ENCODE data around the gene TMEM232.

TMEM232 gene

GRCh38 chr5:110383231-110383630 lies 343.2 kb downstream of the TMEM232 start:
- no peak for DNase-seq

- DNase-seq: no peak
Measured at GRCh38 chr5:110377943-110378342, 348.5 kb downstream of the TMEM232 start.

- DNase-seq: no peak
Measured at GRCh38 chr5:110377361-110377760, 349.1 kb downstream of the TMEM232 start.

- DNase-seq: no peak
Measured at GRCh38 chr5:110376281-110376951, 350.1 kb downstream of the TMEM232 start.

- DNase-seq: no peak
Measured at GRCh38 chr5:110371725-110372041, 354.8 kb downstream of the TMEM232 start.

GRCh38 chr5:110371011-110371724 lies 355.3 kb downstream of the TMEM232 start:
- no peak for DNase-seq

Measured in NCI-H69 (cell line).